Mucosa of stomach (tissue), 1 donor: Measurements from ENCODE around the gene TYMP.

Experiments used
- H3K27me3 ChIP-seq: one replicate; pipeline ENCODE4 v1.7.0; 2013; ENCODE audit warnings: mild to moderate bottlenecking, low read length; ENCODE audit not compliant: control insufficient read depth, insufficient read depth
- H3K36me3 ChIP-seq: one replicate; pipeline ENCODE4 v1.7.0; 2013; ENCODE audit warnings: low read length; ENCODE audit not compliant: control insufficient read depth, insufficient read depth
- H3K4me1 ChIP-seq: one replicate; pipeline ENCODE4 v1.7.0; 2013; ENCODE audit warnings: mild to moderate bottlenecking, low read length; ENCODE audit not compliant: control insufficient read depth, insufficient read depth
- H3K4me3 ChIP-seq: one replicate; pipeline ENCODE4 v1.7.0; 2013; ENCODE audit warnings: low read length
- H3K9ac ChIP-seq: one replicate; pipeline ENCODE4 v1.7.0; 2013; ENCODE audit warnings: mild to moderate bottlenecking, low read length, moderate library complexity
- H3K9me3 ChIP-seq: one replicate; pipeline ENCODE4 v1.7.0; 2013; ENCODE audit warnings: mild to moderate bottlenecking, low read length, moderate library complexity; ENCODE audit not compliant: control insufficient read depth
- donor health status: Pancreatic carcinoma.

The TYMP gene

DNA sequence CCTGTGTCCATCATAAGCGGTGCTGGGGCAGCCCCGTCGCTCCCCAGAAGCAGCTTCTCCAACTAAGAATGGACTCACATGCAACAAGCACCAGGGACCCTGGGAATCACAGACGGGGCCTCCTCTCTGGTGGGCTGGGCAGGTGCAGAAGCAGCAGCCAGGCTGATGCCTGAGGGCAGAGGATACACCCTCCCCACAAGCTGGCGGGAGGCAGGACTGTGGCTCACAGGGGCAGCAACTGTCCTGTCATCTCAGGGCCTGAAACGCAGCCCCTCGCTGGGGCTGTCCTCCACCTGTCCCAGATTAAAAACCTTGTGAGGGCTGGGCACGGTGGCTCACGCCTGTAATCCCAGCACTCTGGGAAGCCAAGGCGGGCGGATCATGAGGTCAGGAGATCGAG, 51.9 kb downstream of the TYMP start:
- H3K9ac ChIP-seq: no peak overlapping the region
- no peaks in the 10 kb centered on the region for H3K36me3 ChIP-seq
- no peak overlapping the region for H3K4me3 ChIP-seq
- no peaks in the 10 kb centered on the region for H3K9me3 ChIP-seq
- H3K27me3 ChIP-seq: peaks cover 27% of the 10 kb centered on the region
- peaks cover 23% of the 10 kb centered on the region for H3K4me1 ChIP-seq

DNA sequence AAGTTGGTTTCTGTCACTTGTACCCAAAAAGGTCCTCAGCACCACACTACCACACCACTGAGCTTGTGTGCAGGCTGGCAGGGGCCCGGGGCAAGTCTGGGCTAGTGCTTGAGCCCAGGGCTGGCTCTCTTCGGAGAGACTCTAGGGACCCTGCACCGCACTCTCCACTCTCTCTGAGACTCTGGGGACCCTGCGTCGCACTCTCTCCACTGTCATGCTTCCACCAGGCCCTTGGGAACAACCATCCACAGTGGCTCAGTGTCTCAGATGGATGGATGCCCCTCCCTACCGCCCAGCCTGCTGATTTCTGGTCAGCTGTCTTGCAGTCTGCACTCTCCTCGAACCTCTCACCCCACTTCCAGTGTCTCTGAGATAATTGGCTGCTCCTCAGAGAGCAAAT, 52.9 kb downstream of the TYMP start:
- no peak overlapping the region for H3K4me3 ChIP-seq
- H3K36me3 ChIP-seq: no peaks in the 10 kb centered on the region
- H3K27me3 ChIP-seq: peaks cover 18% of the 10 kb centered on the region
- H3K4me1 ChIP-seq: peaks cover 29% of the 10 kb centered on the region
- no peak overlapping the region for H3K9ac ChIP-seq
- no peaks in the 10 kb centered on the region for H3K9me3 ChIP-seq
